OCI-LY7 (cell line): Measurements from ENCODE around the gene ST6GALNAC2.

Experiments used
- CTCF ChIP-seq: fragments of 200-600 bp; sonication (generic); conservative IDR thresholded peaks from 2 replicates; pipeline ENCODE4 v1.5.1; 2014; ENCODE audit warnings: mild to moderate bottlenecking, antibody characterized with exemption, low read length, moderate library complexity, mixed read lengths
- EZH2phosphoT487 ChIP-seq: fragments of 200-600 bp; sonication (generic); IDR thresholded peaks from 2 replicates; pipeline ENCODE4 v1.6.1; 2018; ENCODE audit warnings: low read depth, borderline replicate concordance, mild to moderate bottlenecking, mixed run types, antibody characterized with exemption, low read length, moderate library complexity, mixed read lengths

DNA sequence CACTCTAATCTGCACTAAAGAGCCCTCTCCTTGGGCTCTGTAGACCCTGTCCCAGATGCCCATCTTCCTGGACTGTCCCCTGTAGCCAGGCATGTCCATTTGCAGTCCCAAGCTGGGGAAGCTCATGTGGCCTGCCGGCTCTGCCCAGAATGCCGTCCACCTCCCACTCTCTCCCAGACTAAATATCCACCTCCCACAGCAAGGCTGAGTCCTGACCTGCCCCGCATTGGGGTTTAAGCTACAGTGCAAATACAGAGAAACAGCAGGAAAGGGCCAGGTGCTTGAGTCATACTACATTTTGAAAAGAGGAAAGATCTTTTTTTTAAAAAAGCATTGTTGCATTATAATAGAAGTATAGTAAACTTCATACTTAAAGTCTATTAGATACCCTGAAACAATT, 3.0 kb downstream of the ST6GALNAC2 start:
- TF ChIP-seq CTCF (no peak), EZH2phosphoT487 (no peak)
